ENCODE results near the gene JMJD4.

The JMJD4 gene

GRCh38 chr1:227747382-227747781 lies 12.3 kb upstream of the JMJD4 start:
- peaks cover 12% of the 10 kb centered on the region for H3K36me3 ChIP-seq (ENCODE audit: insufficient read depth, low read length)
- H3K27me3 ChIP-seq (ENCODE audit: control insufficient read depth, insufficient read depth, low read length), result no peaks in the 10 kb centered on the region
- no peaks in the 10 kb centered on the region for H3K9me3 ChIP-seq (replicated peaks; ENCODE audit: low read length)
- no peak overlapping the region for H3K9ac ChIP-seq (ENCODE audit: low read depth, low read length)
- H3K4me2 ChIP-seq (ENCODE audit: low read length), result no peak overlapping the region
- no peaks in the 10 kb centered on the region for H3K4me1 ChIP-seq (ENCODE audit: control insufficient read depth, insufficient read depth, low read length)
- H3K4me3 ChIP-seq (ENCODE audit: low read length), result no peak overlapping the region

- H3K36me3 ChIP-seq (ENCODE audit: insufficient read depth, low read length), result peaks cover 12% of the 10 kb centered on the region
- no peak overlapping the region for H3K9ac ChIP-seq (ENCODE audit: low read depth, low read length)
- no peaks in the 10 kb centered on the region for H3K4me1 ChIP-seq (ENCODE audit: control insufficient read depth, insufficient read depth, low read length)
- no peak overlapping the region for H3K4me3 ChIP-seq (ENCODE audit: low read length)
- H3K4me2 ChIP-seq (ENCODE audit: low read length), result no peak overlapping the region
- no peaks in the 10 kb centered on the region for H3K27me3 ChIP-seq (ENCODE audit: control insufficient read depth, insufficient read depth, low read length)
- H3K9me3 ChIP-seq (replicated peaks; ENCODE audit: low read length), result no peaks in the 10 kb centered on the region
Observed at GRCh38 chr1:227746676-227747075, 11.6 kb upstream of the JMJD4 start.

- no peak overlapping the region for H3K9ac ChIP-seq (ENCODE audit: low read depth, low read length)
Observed at GRCh38 chr1:227745568-227746265, 10.6 kb upstream of the JMJD4 start.

GRCh38 chr1:227744668-227745067 lies 9.6 kb upstream of the JMJD4 start:
- Histone ChIP-seq H3K9me3 (replicated peaks; ENCODE audit: low read length) (no peaks in the 10 kb centered on the region), H3K27me3 (ENCODE audit: control insufficient read depth, insufficient read depth, low read length) (no peaks in the 10 kb centered on the region), H3K36me3 (ENCODE audit: insufficient read depth, low read length) (peaks cover 12% of the 10 kb centered on the region), H3K4me2 (ENCODE audit: low read length) (no peak overlapping the region), H3K9ac (ENCODE audit: low read depth, low read length) (no peak overlapping the region), H3K4me3 (ENCODE audit: low read length) (no peak overlapping the region), H3K4me1 (ENCODE audit: control insufficient read depth, insufficient read depth, low read length) (no peaks in the 10 kb centered on the region)

More at GRCh38 chr1:227745568-227746265, 10.6 kb upstream of the JMJD4 start:
- Histone ChIP-seq H3K27me3 (ENCODE audit: control insufficient read depth, insufficient read depth, low read length) (no peaks in the 10 kb centered on the region), H3K4me1 (ENCODE audit: control insufficient read depth, insufficient read depth, low read length) (no peaks in the 10 kb centered on the region), H3K4me3 (ENCODE audit: low read length) (no peak overlapping the region), H3K4me2 (ENCODE audit: low read length) (no peak overlapping the region), H3K36me3 (ENCODE audit: insufficient read depth, low read length) (peaks cover 12% of the 10 kb centered on the region), H3K9me3 (replicated peaks; ENCODE audit: low read length) (no peaks in the 10 kb centered on the region)

GRCh38 chr1:227742738-227743715 lies 7.9 kb upstream of the JMJD4 start:
- Histone ChIP-seq H3K4me1 (ENCODE audit: control insufficient read depth, insufficient read depth, low read length) (no peaks in the 10 kb centered on the region), H3K9ac (ENCODE audit: low read depth, low read length) (no peak overlapping the region)

GRCh38 chr1:227741166-227741870 lies 6.2 kb upstream of the JMJD4 start:
- H3K36me3 ChIP-seq (ENCODE audit: insufficient read depth, low read length), result no peaks in the 10 kb centered on the region
- H3K4me2 ChIP-seq (ENCODE audit: low read length), result no peak overlapping the region
- H3K4me1 ChIP-seq (ENCODE audit: control insufficient read depth, insufficient read depth, low read length), result no peaks in the 10 kb centered on the region

More at GRCh38 chr1:227742738-227743715, 7.9 kb upstream of the JMJD4 start:
- Histone ChIP-seq H3K27me3 (ENCODE audit: control insufficient read depth, insufficient read depth, low read length) (no peaks in the 10 kb centered on the region), H3K4me2 (ENCODE audit: low read length) (no peak overlapping the region), H3K36me3 (ENCODE audit: insufficient read depth, low read length) (peaks cover 1% of the 10 kb centered on the region), H3K9me3 (replicated peaks; ENCODE audit: low read length) (no peaks in the 10 kb centered on the region), H3K4me3 (ENCODE audit: low read length) (no peak overlapping the region)

GRCh38 chr1:227740401-227740960 lies 5.4 kb upstream of the JMJD4 start:
- Histone ChIP-seq H3K27me3 (ENCODE audit: control insufficient read depth, insufficient read depth, low read length) (no peaks in the 10 kb centered on the region), H3K9me3 (replicated peaks; ENCODE audit: low read length) (no peaks in the 10 kb centered on the region), H3K4me1 (ENCODE audit: control insufficient read depth, insufficient read depth, low read length) (no peaks in the 10 kb centered on the region), H3K4me3 (ENCODE audit: low read length) (no peak overlapping the region), H3K9ac (ENCODE audit: low read depth, low read length) (no peak overlapping the region), H3K4me2 (ENCODE audit: low read length) (no peak overlapping the region), H3K36me3 (ENCODE audit: insufficient read depth, low read length) (no peaks in the 10 kb centered on the region)

More at GRCh38 chr1:227741166-227741870, 6.2 kb upstream of the JMJD4 start:
- Histone ChIP-seq H3K4me3 (ENCODE audit: low read length) (no peak overlapping the region), H3K9ac (ENCODE audit: low read depth, low read length) (no peak overlapping the region), H3K27me3 (ENCODE audit: control insufficient read depth, insufficient read depth, low read length) (no peaks in the 10 kb centered on the region), H3K9me3 (replicated peaks; ENCODE audit: low read length) (no peaks in the 10 kb centered on the region)

GRCh38 chr1:227739636-227740035 lies 4.5 kb upstream of the JMJD4 start:
- Histone ChIP-seq H3K9ac (ENCODE audit: low read depth, low read length) (no peak overlapping the region), H3K36me3 (ENCODE audit: insufficient read depth, low read length) (no peaks in the 10 kb centered on the region), H3K4me3 (ENCODE audit: low read length) (no peak overlapping the region), H3K4me1 (ENCODE audit: control insufficient read depth, insufficient read depth, low read length) (no peaks in the 10 kb centered on the region), H3K9me3 (replicated peaks; ENCODE audit: low read length) (no peaks in the 10 kb centered on the region), H3K4me2 (ENCODE audit: low read length) (no peak overlapping the region), H3K27me3 (ENCODE audit: control insufficient read depth, insufficient read depth, low read length) (no peaks in the 10 kb centered on the region)

GRCh38 chr1:227738820-227739219 lies 3.7 kb upstream of the JMJD4 start:
- H3K9me3 ChIP-seq (replicated peaks; ENCODE audit: low read length), result no peaks in the 10 kb centered on the region
- H3K4me1 ChIP-seq (ENCODE audit: control insufficient read depth, insufficient read depth, low read length), result peaks cover 7% of the 10 kb centered on the region
- no peaks in the 10 kb centered on the region for H3K36me3 ChIP-seq (ENCODE audit: insufficient read depth, low read length)
- no peak overlapping the region for H3K9ac ChIP-seq (ENCODE audit: low read depth, low read length)
- H3K4me2 ChIP-seq (ENCODE audit: low read length), result no peak overlapping the region
- no peaks in the 10 kb centered on the region for H3K27me3 ChIP-seq (ENCODE audit: control insufficient read depth, insufficient read depth, low read length)
- H3K4me3 ChIP-seq (ENCODE audit: low read length), result no peak overlapping the region

- Histone ChIP-seq H3K9me3 (replicated peaks; ENCODE audit: low read length) (no peaks in the 10 kb centered on the region), H3K4me1 (ENCODE audit: control insufficient read depth, insufficient read depth, low read length) (peaks cover 11% of the 10 kb centered on the region), H3K9ac (ENCODE audit: low read depth, low read length) (no peak overlapping the region), H3K27me3 (ENCODE audit: control insufficient read depth, insufficient read depth, low read length) (no peaks in the 10 kb centered on the region), H3K36me3 (ENCODE audit: insufficient read depth, low read length) (peaks cover 12% of the 10 kb centered on the region), H3K4me3 (ENCODE audit: low read length) (no peak overlapping the region), H3K4me2 (ENCODE audit: low read length) (no peak overlapping the region)
Observed at GRCh38 chr1:227736814-227737432, 1.8 kb upstream of the JMJD4 start.
